ENCODE results near the gene CDK18. TPM values are rescaled to one million over a fixed set of nuclear protein-coding genes. Genes with fewer than 3 reads are reported as not detected.
"Not testable (repeated sequence)": the region's sequence is repeated elsewhere in the genome, so short reads cannot be mapped to it uniquely, and the experiment has no call there.

CDK18 gene
- total and polyA plus RNA-seq, 10 of the 15 experiments (the other 5 are each of a cell fraction or from before 2014, with no cell fraction given) = 0.13 to 4.4 (median 0.52) TPM; not detected in 2

GRCh38 chr1:205481629-205482151 lies 22.8 kb upstream of the CDK18 start (continued):
- no peak for TF ChIP-seq MTA3 (IDR thresholded peaks at IDR 0.05; ENCODE audit: borderline replicate concordance, low read length)

DNA sequence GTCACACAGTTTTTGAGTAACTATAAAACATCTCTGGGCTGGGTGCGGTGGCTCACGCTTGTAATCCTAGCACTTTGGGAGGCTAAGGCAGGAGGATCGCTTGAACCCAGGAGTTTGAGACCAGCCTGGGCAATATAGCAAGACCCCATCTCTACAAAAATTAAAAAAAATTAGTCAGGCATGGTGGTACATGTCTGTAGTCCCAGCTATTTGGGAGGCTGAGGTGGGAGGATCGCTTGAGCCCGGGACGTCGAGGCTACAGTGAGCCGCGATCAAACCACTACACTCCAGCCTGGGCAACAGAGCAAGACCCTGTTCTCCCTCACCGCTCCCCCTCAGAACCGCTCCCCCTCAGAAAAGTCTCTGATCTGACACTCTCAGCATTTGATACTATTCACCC lies 21.9 kb upstream of the CDK18 start:
- H3K27ac ChIP-seq (ENCODE audit: control insufficient read depth, insufficient read depth); H3K4me3 ChIP-seq; H3K27me3 ChIP-seq (replicated peaks in 1 of 2; ENCODE audit: control insufficient read depth in 2 of 2, insufficient read depth in 2 of 2, low read length in 1 of 2); DNase-seq (ENCODE audit: low read depth, low spot score); H3K9me3 ChIP-seq (replicated peaks; ENCODE audit: control insufficient read depth, insufficient read depth, low read length); H4K20me1 ChIP-seq (ENCODE audit: control insufficient read depth, insufficient read depth); H3K79me2 ChIP-seq (ENCODE audit: control insufficient read depth, insufficient read depth, low read length); H3K36me3 ChIP-seq (ENCODE audit: control insufficient read depth in 2 of 2, insufficient read depth in 2 of 2, low read length in 1 of 2); H2AFZ ChIP-seq (ENCODE audit: control insufficient read depth, low read depth, low read length); H3K4me2 ChIP-seq (ENCODE audit: control insufficient read depth, insufficient read depth); FAIRE-seq; BruUV-seq (replicated peaks); intact Hi-C loops (cut with micrococcal nuclease; ENCODE audit: unreplicated experiment); in situ Hi-C loops (cut with MboI); ATAC-seq; H3K9ac ChIP-seq (ENCODE audit: control insufficient read depth, insufficient read depth, low read length): not testable (repeated sequence)
- WGBS (ENCODE audit: insufficient coverage, insufficient replicate concordance, low lambda C conversion rate, missing lambda C conversion rate) = 70% methylated on average over 11 of the region's 11 CpGs
- H3K4me1 ChIP-seq (ENCODE audit: control insufficient read depth, insufficient read depth, low read length) = peaks cover 25% of the 10 kb centered on the region
- CTCF ChIA-PET = interaction anchor here (0.8 to 22.4 kb wide), 14 partner anchors 11 to 210 kb away, joined by 3 to 891 read pairs (median 20); partner anchors contain the start of gene CDK18
- SMC1A ChIA-PET (ENCODE audit: uncharacterized antibody, unreplicated experiment) = interaction anchor here (0.5 to 17.0 kb wide), 20 partner anchors 20 to 564 kb away, joined by 3 to 319 read pairs (median 4); partner anchors contain the start of genes ELK4 and KLHDC8A
- RAD21 ChIA-PET (ENCODE audit: unreplicated experiment) = interaction anchor here (0.5 to 8.7 kb wide), 16 partner anchors 10 to 207 kb away, joined by 3 to 214 read pairs (median 4); no protein-coding TSS in a partner anchor
- POLR2A ChIA-PET = interaction anchor here (0.8 kb wide), 1 partner anchor 165 kb away, joined by 4 read pairs; no protein-coding TSS in a partner anchor

GRCh38 chr1:205483372-205483771 lies 21.1 kb upstream of the CDK18 start:
- FAIRE-seq (no peak), DNase-seq (ENCODE audit: low read depth, low spot score) (no peak), ATAC-seq (no peak)
- Histone ChIP-seq H3K9ac (ENCODE audit: control insufficient read depth, insufficient read depth, low read length) (no peak overlapping the region), H3K27ac (ENCODE audit: control insufficient read depth, insufficient read depth) (no peak overlapping the region), H3K27me3 (replicated peaks in 1 of 2; ENCODE audit: control insufficient read depth in 2 of 2, insufficient read depth in 2 of 2, low read length in 1 of 2) (0 out of 4 replicates have a peak, but pooled peaks cover 0 to 1% of the 10 kb centered on the region in 2 experiments), H4K20me1 (ENCODE audit: control insufficient read depth, insufficient read depth) (no peaks in the 10 kb centered on the region), H3K9me3 (replicated peaks; ENCODE audit: control insufficient read depth, insufficient read depth, low read length) (no peaks in the 10 kb centered on the region; the same call in 2 of the 3 replicates), H3K4me3 (no peak overlapping the region), H3K4me1 (ENCODE audit: control insufficient read depth, insufficient read depth, low read length) (peaks cover 25% of the 10 kb centered on the region), H3K36me3 (ENCODE audit: control insufficient read depth in 2 of 2, insufficient read depth in 2 of 2, low read length in 1 of 2) (no peaks in the 10 kb centered on the region), H3K79me2 (ENCODE audit: control insufficient read depth, insufficient read depth, low read length) (no peaks in the 10 kb centered on the region), H3K4me2 (ENCODE audit: control insufficient read depth, insufficient read depth) (no peak overlapping the region), H2AFZ (ENCODE audit: control insufficient read depth, low read depth, low read length) (no peak overlapping the region)
- ChIA-PET SMC1A (ENCODE audit: uncharacterized antibody, unreplicated experiment) (interaction anchor here (0.5 to 17.0 kb wide), 10 partner anchors 21 to 565 kb away, joined by 3 to 319 read pairs (median 16); partner anchors contain the start of gene KLHDC8A), RAD21 (ENCODE audit: unreplicated experiment) (interaction anchor here (1.5 to 8.7 kb wide), 9 partner anchors 40 to 208 kb away, joined by 4 to 214 read pairs (median 8); no protein-coding TSS in a partner anchor), CTCF (interaction anchor here (1.4 to 22.4 kb wide), 14 partner anchors 33 to 211 kb away, joined by 4 to 891 read pairs (median 36); partner anchors contain the start of gene CDK18), POLR2A (no interaction called here)
- no TSS peak for BruUV-seq (replicated peaks)
- 5% methylated on average over 2 of the region's 2 CpGs for WGBS (ENCODE audit: insufficient coverage, insufficient replicate concordance, low lambda C conversion rate, missing lambda C conversion rate)
- intact Hi-C loops (cut with micrococcal nuclease; ENCODE audit: unreplicated experiment) = no loop called here
- in situ Hi-C loops (cut with MboI) = no loop called here
- TF ChIP-seq SMAD5 (IDR thresholded peaks at IDR 0.05; ENCODE audit: low read depth) (no peak), KAT2A (conservative IDR thresholded peaks at IDR 0.05; ENCODE audit: control insufficient read depth, low read depth, low read length) (no peak), ZNF622 (IDR thresholded peaks at IDR 0.05) (no peak), NRF1 (conservative IDR thresholded peaks at IDR 0.05; ENCODE audit: low read depth, low read length) (no peak), IKZF1 (conservative IDR thresholded peaks at IDR 0.05) (no peak), ZNF217 (IDR thresholded peaks at IDR 0.05) (no peak), CBFB (IDR thresholded peaks at IDR 0.05; ENCODE audit: low read depth) (no peak), RCOR1 (conservative IDR thresholded peaks at IDR 0.05; ENCODE audit: low read depth, low read length) (no peak), PAX5 (IDR thresholded peaks at IDR 0.05; ENCODE audit: borderline replicate concordance, low read depth, low read length) (no peak), MEF2B (IDR thresholded peaks at IDR 0.05; ENCODE audit: partially characterized antibody, poor library complexity, severe bottlenecking) (no peak), SIN3A (IDR thresholded peaks at IDR 0.05; ENCODE audit: low read depth, low read length) (no peak)
- TF ChIP-seq, protein P1, sequence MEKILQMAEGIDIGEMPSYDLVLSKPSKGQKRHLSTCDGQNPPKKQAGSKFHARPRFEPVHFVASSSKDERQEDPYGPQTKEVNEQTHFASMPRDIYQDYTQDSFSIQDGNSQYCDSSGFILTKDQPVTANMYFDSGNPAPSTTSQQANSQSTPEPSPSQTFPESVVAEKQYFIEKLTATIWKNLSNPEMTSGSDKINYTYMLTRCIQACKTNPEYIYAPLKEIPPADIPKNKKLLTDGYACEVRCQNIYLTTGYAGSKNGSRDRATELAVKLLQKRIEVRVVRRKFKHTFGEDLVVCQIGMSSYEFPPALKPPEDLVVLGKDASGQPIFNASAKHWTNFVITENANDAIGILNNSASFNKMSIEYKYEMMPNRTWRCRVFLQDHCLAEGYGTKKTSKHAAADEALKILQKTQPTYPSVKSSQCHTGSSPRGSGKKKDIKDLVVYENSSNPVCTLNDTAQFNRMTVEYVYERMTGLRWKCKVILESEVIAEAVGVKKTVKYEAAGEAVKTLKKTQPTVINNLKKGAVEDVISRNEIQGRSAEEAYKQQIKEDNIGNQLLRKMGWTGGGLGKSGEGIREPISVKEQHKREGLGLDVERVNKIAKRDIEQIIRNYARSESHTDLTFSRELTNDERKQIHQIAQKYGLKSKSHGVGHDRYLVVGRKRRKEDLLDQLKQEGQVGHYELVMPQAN (conservative IDR thresholded peaks at IDR 0.05) = no peak

Data from GM12878 (cell line).